HepG2 (cell line): ENCODE results near the gene PDLIM5. TPM values are rescaled to one million over a fixed set of nuclear protein-coding genes. Genes with fewer than 3 reads are reported as not detected.

ENCODE experiments used
- ESRRA ChIP-seq: sonication (generic); formaldehyde crosslinking; IDR thresholded peaks from 2 replicates; pipeline ENCODE4 v1.5.1; 2020; ENCODE audit warnings: mild to moderate bottlenecking, low read depth, missing genetic modification reagents
- JUN ChIP-seq: sonication (generic); formaldehyde crosslinking; IDR thresholded peaks from 2 replicates; pipeline ENCODE4 v1.4.0; 2020; ENCODE audit warnings: mild to moderate bottlenecking, missing genetic modification reagents
- RBAK ChIP-seq: sonication (generic); formaldehyde crosslinking; IDR thresholded peaks from 2 replicates; pipeline ENCODE4 v1.5.1; 2020; ENCODE audit warnings: mild to moderate bottlenecking, missing genetic modification reagents
- SMC3 ChIP-seq: IDR thresholded peaks from 2 replicates; pipeline ENCODE4 v1.6.1; 2011; ENCODE audit warnings: low read length, improper control_type of control experiment
- THAP7 ChIP-seq: sonication (generic); formaldehyde crosslinking; IDR thresholded peaks from 2 replicates; pipeline ENCODE4 v1.8.1; 2023; ENCODE audit warnings: mild to moderate bottlenecking, missing genetic modification reagents
- ZBTB40 ChIP-seq, 2 experiments: fragments of 450-650 bp in 1 of 2; sonication (generic) in 1 of 2; formaldehyde crosslinking in 1 of 2; IDR thresholded peaks; 2 replicates each; pipeline versions ENCODE4 v1.6.1 to v1.8.0; 2016 to 2022; ENCODE audit warnings: antibody characterized with exemption in 1 of 2, mild to moderate bottlenecking in 1 of 2, missing genetic modification reagents in 1 of 2
- ZKSCAN1 ChIP-seq: fragments of 150-350 bp; IDR thresholded peaks from 2 replicates; pipeline ENCODE4 v1.6.1; 2014; ENCODE audit warnings: low read length
- ZNF235 ChIP-seq: sonication (generic); formaldehyde crosslinking; IDR thresholded peaks from 2 replicates; pipeline ENCODE4 v1.8.1; 2023; ENCODE audit warnings: mild to moderate bottlenecking, missing genetic modification reagents, borderline replicate concordance
- ZNF33A ChIP-seq: sonication (generic); formaldehyde crosslinking; IDR thresholded peaks from 2 replicates; pipeline ENCODE4 v1.5.1; 2020; ENCODE audit warnings: missing genetic modification reagents, mild to moderate bottlenecking, moderate library complexity, borderline replicate concordance
- ZNF598 ChIP-seq: sonication (generic); formaldehyde crosslinking; IDR thresholded peaks from 2 replicates; pipeline ENCODE4 v1.5.1; 2020; ENCODE audit warnings: mild to moderate bottlenecking, missing genetic modification reagents, borderline replicate concordance
- ZNF652 ChIP-seq: IDR thresholded peaks from 2 replicates; pipeline ENCODE4 v1.6.1; 2016; ENCODE audit warnings: low read depth, borderline replicate concordance
- ZNF740 ChIP-seq: sonication (generic); formaldehyde crosslinking; IDR thresholded peaks from 2 replicates; pipeline ENCODE4 v1.4.0; 2020; ENCODE audit warnings: missing genetic modification reagents
- ZNF816 ChIP-seq: sonication (generic); formaldehyde crosslinking; IDR thresholded peaks from 2 replicates; pipeline ENCODE4 v1.8.0; 2022; ENCODE audit warnings: missing genetic modification reagents, mild to moderate bottlenecking, borderline replicate concordance
- polyA plus RNA-seq, 8 experiments: library from polyadenylated mRNA; depleted of rRNA in 3 of 8; stranded (reverse) in 7 of 8; unstranded in 1 of 8; fragments of >200 nt; fragmentation: Illumina TruSeq in 4 of 8; extraction: Trizol in 4 of 8; gene quantifications; 2 replicates each; pipeline versions ENCODE4 v1.2.1 to v1.2.3, GENCODE V29; 2011 to 2016; ENCODE audit warnings: low read depth in 4 of 8, missing spikeins in 1 of 8, mixed read lengths in 1 of 8; ENCODE audit not compliant: insufficient read depth in 1 of 8
- total RNA-seq, 5 experiments: library from RNA; depleted of rRNA; stranded (reverse); fragments of >200 nt; fragmentation: Illumina TruSeq; extraction: Trizol; gene quantifications; 2 replicates each; pipeline ENCODE4 v1.2.3, GENCODE V29; 2016; ENCODE audit warnings: low read depth in 1 of 5
- TF ChIP-seq, protein P1 (sequence below): sonication (generic); formaldehyde crosslinking; IDR thresholded peaks from 2 replicates; pipeline ENCODE4 v1.4.0; 2020; ENCODE audit warnings: low read depth, mild to moderate bottlenecking, missing genetic modification reagents
- TF ChIP-seq, protein P2 (sequence below): IDR thresholded peaks from 2 replicates; pipeline ENCODE4 v1.6.1; 2016; ENCODE audit warnings: missing compliant biosample characterization, missing genetic modification reagents, borderline replicate concordance
- TF ChIP-seq, protein P3 (sequence below): sonication (generic); formaldehyde crosslinking; conservative IDR thresholded peaks from 2 replicates; pipeline ENCODE4 v1.5.0; 2020; ENCODE audit warnings: missing genetic modification reagents

Gene PDLIM5
- total and polyA plus RNA-seq, 2 of the 13 experiments (the other 11 are each of a cell fraction or from before 2014, with no cell fraction given): 52.8 to 119 TPM

DNA sequence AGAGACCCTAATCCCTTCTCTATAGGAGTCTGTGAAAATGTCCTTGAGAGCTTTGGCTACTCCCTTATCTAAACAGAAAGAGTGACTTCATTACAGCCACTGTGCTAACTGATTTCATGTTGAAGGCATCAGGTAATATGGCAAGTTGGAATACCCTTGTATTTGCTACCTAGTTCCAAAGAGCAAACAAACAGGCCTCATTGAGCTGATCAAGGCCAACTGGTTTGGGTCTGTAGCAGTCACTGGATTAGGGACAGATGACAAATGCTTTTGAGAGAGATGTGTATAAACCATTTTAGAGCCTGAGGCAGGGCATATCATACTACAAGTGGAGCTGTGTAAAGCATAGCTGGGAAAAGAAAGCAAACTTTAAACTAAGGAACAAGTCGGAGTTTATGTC lies 22.9 kb upstream of the PDLIM5 start (continued):
- no peak for TF ChIP-seq THAP7
- TF ChIP-seq ZBTB40 (IDR thresholded peaks at IDR 0.05): no peak
- no peak for TF ChIP-seq ZBTB40 (CRISPR knock-in tag; IDR thresholded peaks at IDR 0.05)
- TF ChIP-seq, protein P1, sequence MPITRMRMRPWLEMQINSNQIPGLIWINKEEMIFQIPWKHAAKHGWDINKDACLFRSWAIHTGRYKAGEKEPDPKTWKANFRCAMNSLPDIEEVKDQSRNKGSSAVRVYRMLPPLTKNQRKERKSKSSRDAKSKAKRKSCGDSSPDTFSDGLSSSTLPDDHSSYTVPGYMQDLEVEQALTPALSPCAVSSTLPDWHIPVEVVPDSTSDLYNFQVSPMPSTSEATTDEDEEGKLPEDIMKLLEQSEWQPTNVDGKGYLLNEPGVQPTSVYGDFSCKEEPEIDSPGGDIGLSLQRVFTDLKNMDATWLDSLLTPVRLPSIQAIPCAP (CRISPR knock-in tag): no peak
- peak; percentile 92; the same call in 1 of the 2 replicates for TF ChIP-seq RBAK
- TF ChIP-seq ESRRA (CRISPR knock-in tag): peak; percentile 30; the same call in 1 of the 2 replicates
- TF ChIP-seq, protein P2, sequence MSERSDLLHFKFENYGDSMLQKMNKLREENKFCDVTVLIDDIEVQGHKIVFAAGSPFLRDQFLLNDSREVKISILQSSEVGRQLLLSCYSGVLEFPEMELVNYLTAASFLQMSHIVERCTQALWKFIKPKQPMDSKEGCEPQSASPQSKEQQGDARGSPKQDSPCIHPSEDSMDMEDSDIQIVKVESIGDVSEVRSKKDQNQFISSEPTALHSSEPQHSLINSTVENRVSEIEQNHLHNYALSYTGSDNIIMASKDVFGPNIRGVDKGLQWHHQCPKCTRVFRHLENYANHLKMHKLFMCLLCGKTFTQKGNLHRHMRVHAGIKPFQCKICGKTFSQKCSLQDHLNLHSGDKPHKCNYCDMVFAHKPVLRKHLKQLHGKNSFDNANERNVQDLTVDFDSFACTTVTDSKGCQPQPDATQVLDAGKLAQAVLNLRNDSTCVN (CRISPR knock-in tag): no peak
- 0 out of 2 replicates have a peak, but pooled peaks have one; percentile 80 for TF ChIP-seq ZNF816 (CRISPR knock-in tag)
- TF ChIP-seq ZNF740 (CRISPR knock-in tag): no peak
- TF ChIP-seq, protein P3, sequence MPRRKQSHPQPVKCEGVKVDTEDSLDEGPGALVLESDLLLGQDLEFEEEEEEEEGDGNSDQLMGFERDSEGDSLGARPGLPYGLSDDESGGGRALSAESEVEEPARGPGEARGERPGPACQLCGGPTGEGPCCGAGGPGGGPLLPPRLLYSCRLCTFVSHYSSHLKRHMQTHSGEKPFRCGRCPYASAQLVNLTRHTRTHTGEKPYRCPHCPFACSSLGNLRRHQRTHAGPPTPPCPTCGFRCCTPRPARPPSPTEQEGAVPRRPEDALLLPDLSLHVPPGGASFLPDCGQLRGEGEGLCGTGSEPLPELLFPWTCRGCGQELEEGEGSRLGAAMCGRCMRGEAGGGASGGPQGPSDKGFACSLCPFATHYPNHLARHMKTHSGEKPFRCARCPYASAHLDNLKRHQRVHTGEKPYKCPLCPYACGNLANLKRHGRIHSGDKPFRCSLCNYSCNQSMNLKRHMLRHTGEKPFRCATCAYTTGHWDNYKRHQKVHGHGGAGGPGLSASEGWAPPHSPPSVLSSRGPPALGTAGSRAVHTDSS (CRISPR knock-in tag): no peak
- TF ChIP-seq ZNF652: peak; percentile 48; the same call in 1 of the 2 replicates
- no peak for TF ChIP-seq ZNF235
- TF ChIP-seq ZNF33A: no peak
- peak; percentile 87 for TF ChIP-seq JUN
- no peak for TF ChIP-seq ZKSCAN1
- no peak for TF ChIP-seq ZNF598 (CRISPR knock-in tag)
- no peak for TF ChIP-seq SMC3
